MM.1S (cell line): ENCODE data around the gene ESD.

Source experiments
- DNase-seq: peaks from one replicate; pipeline ENCODE4 v3.0.0-alpha.2; 2015
- H2AFZ ChIP-seq: fragments of 300-600 bp; sonication (generic); 2 replicates; pipeline ENCODE4 v1.6.0; 2016; ENCODE audit warnings: antibody characterized with exemption, low read length
- H3F3A ChIP-seq: fragments of 300-600 bp; sonication (generic); 2 replicates; pipeline ENCODE4 v1.6.1; 2016; ENCODE audit warnings: mild to moderate bottlenecking, antibody characterized with exemption, low read length, moderate library complexity, mixed read lengths; ENCODE audit not compliant: insufficient read depth
- H3K27ac ChIP-seq: fragments of 300-600 bp; sonication (generic); 2 replicates; pipeline ENCODE4 v1.5.1; 2016; ENCODE audit warnings: mild to moderate bottlenecking, low read length
- H3K27me3 ChIP-seq: fragments of 300-600 bp; sonication (generic); replicated peaks from 2 replicates; pipeline ENCODE4 v1.6.0; 2016; ENCODE audit warnings: low read length; ENCODE audit not compliant: insufficient read depth
- H3K36me3 ChIP-seq: fragments of 300-600 bp; sonication (generic); replicated peaks from 2 replicates; pipeline ENCODE4 v1.6.1; 2016; ENCODE audit warnings: mild to moderate bottlenecking, low read length, mixed read lengths; ENCODE audit not compliant: insufficient read depth
- H3K4me1 ChIP-seq: fragments of 300-600 bp; sonication (generic); 2 replicates; pipeline ENCODE4 v1.6.1; 2016; ENCODE audit warnings: low read length, mixed read lengths
- H3K4me2 ChIP-seq: fragments of 300-600 bp; sonication (generic); 2 replicates; pipeline ENCODE4 v1.6.0; 2016; ENCODE audit warnings: low read depth, low read length
- H3K4me3 ChIP-seq: fragments of 300-600 bp; sonication (generic); 2 replicates; pipeline ENCODE4 v1.5.1; 2016; ENCODE audit warnings: low read length, mixed read lengths
- H3K79me2 ChIP-seq: fragments of 300-600 bp; sonication (generic); 2 replicates; pipeline ENCODE4 v1.6.1; 2016; ENCODE audit warnings: mixed run types, low read length, mixed read lengths
- H3K9ac ChIP-seq: fragments of 300-600 bp; sonication (generic); 2 replicates; pipeline ENCODE4 v1.6.1; 2016; ENCODE audit warnings: low read length, mixed read lengths
- H3K9me2 ChIP-seq: fragments of 300-600 bp; sonication (generic); replicated peaks from 2 replicates; pipeline ENCODE4 v1.6.1; 2016; ENCODE audit warnings: mild to moderate bottlenecking, low read length, mixed read lengths; ENCODE audit not compliant: insufficient read depth
- H3K9me3 ChIP-seq: fragments of 300-600 bp; sonication (generic); replicated peaks from 2 replicates; pipeline ENCODE4 v1.6.1; 2016; ENCODE audit warnings: mild to moderate bottlenecking, low read length, mixed read lengths; ENCODE audit not compliant: insufficient read depth
- H4K20me1 ChIP-seq: fragments of 300-600 bp; sonication (generic); 2 replicates; pipeline ENCODE4 v1.6.1; 2016; ENCODE audit warnings: mild to moderate bottlenecking, low read length, moderate library complexity, mixed read lengths; ENCODE audit not compliant: insufficient read depth
- EZH2 ChIP-seq: fragments of 300-600 bp; sonication (generic); optimal IDR thresholded peaks from 2 replicates; pipeline ENCODE3; 2017; ENCODE audit warnings: low read depth, mild to moderate bottlenecking, antibody characterized with exemption, low read length, mixed read lengths
- EZH2phosphoT487 ChIP-seq: fragments of 300-600 bp; sonication (generic); IDR thresholded peaks from 2 replicates; pipeline ENCODE4 v1.6.1; 2018; ENCODE audit warnings: antibody characterized with exemption, low read length
- TF ChIP-seq, protein P1 (sequence below): fragments of 300-600 bp; sonication (generic); IDR thresholded peaks from 2 replicates; pipeline ENCODE4 v1.5.1; 2016; ENCODE audit warnings: antibody characterized with exemption, low read length, mixed read lengths

ESD gene

GRCh38 chr13:46817838-46818476 lies 21.0 kb upstream of the ESD start:
- Histone ChIP-seq H3K36me3 (no peaks in the 10 kb centered on the region), H2AFZ (no peak overlapping the region), H3K9me3 (no peaks in the 10 kb centered on the region), H3K4me3 (no peak overlapping the region), H3F3A (no peaks in the 10 kb centered on the region), H3K4me1 (no peaks in the 10 kb centered on the region), H3K9ac (no peak overlapping the region), H3K79me2 (no peaks in the 10 kb centered on the region), H3K27me3 (no peaks in the 10 kb centered on the region), H3K4me2 (no peak overlapping the region), H3K27ac (no peak overlapping the region), H4K20me1 (no peaks in the 10 kb centered on the region), H3K9me2 (no peaks in the 10 kb centered on the region)
- DNase-seq, result no peak
- TF ChIP-seq, protein P1, sequence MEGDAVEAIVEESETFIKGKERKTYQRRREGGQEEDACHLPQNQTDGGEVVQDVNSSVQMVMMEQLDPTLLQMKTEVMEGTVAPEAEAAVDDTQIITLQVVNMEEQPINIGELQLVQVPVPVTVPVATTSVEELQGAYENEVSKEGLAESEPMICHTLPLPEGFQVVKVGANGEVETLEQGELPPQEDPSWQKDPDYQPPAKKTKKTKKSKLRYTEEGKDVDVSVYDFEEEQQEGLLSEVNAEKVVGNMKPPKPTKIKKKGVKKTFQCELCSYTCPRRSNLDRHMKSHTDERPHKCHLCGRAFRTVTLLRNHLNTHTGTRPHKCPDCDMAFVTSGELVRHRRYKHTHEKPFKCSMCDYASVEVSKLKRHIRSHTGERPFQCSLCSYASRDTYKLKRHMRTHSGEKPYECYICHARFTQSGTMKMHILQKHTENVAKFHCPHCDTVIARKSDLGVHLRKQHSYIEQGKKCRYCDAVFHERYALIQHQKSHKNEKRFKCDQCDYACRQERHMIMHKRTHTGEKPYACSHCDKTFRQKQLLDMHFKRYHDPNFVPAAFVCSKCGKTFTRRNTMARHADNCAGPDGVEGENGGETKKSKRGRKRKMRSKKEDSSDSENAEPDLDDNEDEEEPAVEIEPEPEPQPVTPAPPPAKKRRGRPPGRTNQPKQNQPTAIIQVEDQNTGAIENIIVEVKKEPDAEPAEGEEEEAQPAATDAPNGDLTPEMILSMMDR, result no peak
- TF ChIP-seq EZH2phosphoT487, result no peak
- no peak for TF ChIP-seq EZH2

GRCh38 chr13:46817095-46817494 lies 20.1 kb upstream of the ESD start:
- Histone ChIP-seq H3K4me2 (no peak overlapping the region), H3K9me3 (no peaks in the 10 kb centered on the region)
- TF ChIP-seq, protein P1, result no peak
- TF ChIP-seq EZH2phosphoT487 (no peak), EZH2 (no peak)

GRCh38 chr13:46816371-46816770 lies 19.4 kb upstream of the ESD start:
- Histone ChIP-seq H2AFZ (no peak overlapping the region), H3K4me2 (no peak overlapping the region), H3K4me1 (no peaks in the 10 kb centered on the region)

More at GRCh38 chr13:46817095-46817494, 20.1 kb upstream of the ESD start:
- H3K79me2 ChIP-seq, result no peaks in the 10 kb centered on the region
- H3K4me1 ChIP-seq, result no peaks in the 10 kb centered on the region
- no peaks in the 10 kb centered on the region for H3K27me3 ChIP-seq
- H3K36me3 ChIP-seq, result no peaks in the 10 kb centered on the region
- H3K9ac ChIP-seq, result no peak overlapping the region
- DNase-seq, result no peak
- no peak overlapping the region for H2AFZ ChIP-seq
- no peaks in the 10 kb centered on the region for H4K20me1 ChIP-seq
- H3K27ac ChIP-seq, result no peak overlapping the region
- no peaks in the 10 kb centered on the region for H3F3A ChIP-seq
- no peaks in the 10 kb centered on the region for H3K9me2 ChIP-seq
- H3K4me3 ChIP-seq, result no peak overlapping the region

More at GRCh38 chr13:46816371-46816770, 19.4 kb upstream of the ESD start:
- Histone ChIP-seq H3K9me3 (no peaks in the 10 kb centered on the region), H3F3A (no peaks in the 10 kb centered on the region), H3K9ac (no peak overlapping the region), H3K79me2 (no peaks in the 10 kb centered on the region), H3K9me2 (no peaks in the 10 kb centered on the region), H3K36me3 (no peaks in the 10 kb centered on the region), H3K27me3 (no peaks in the 10 kb centered on the region), H4K20me1 (no peaks in the 10 kb centered on the region), H3K4me3 (no peak overlapping the region), H3K27ac (no peak overlapping the region)
- TF ChIP-seq EZH2phosphoT487 (no peak), EZH2 (no peak)
- TF ChIP-seq, protein P1, result no peak
- no peak for DNase-seq
